Activated B cell treated with CpG ODN at 0.5 μM for 24 hours (primary cell): Measurements from ENCODE around the gene RBM10. TPM values are rescaled to one million over a fixed set of nuclear protein-coding genes. Genes with fewer than 3 reads are reported as not detected.
"Not testable (repeated sequence)": the region's sequence is repeated elsewhere in the genome, so short reads cannot be mapped to it uniquely, and the experiment has no call there.

Experiments
- ATAC-seq: fragments of 200-7000 bp; cut with Tn5 transposase; one replicate; pipeline ENCODE4 v1.10.0; 2021; ENCODE audit warnings: low read depth, mild to moderate bottlenecking, moderate library complexity
- CTCF ChIA-PET: fragments of 350-600 bp; sonication (Branson Sonifier 250); formaldehyde crosslinking; loops from one replicate; lab custom pipeline; 2021; ENCODE audit warnings: antibody characterized with exemption; lab: Charles Lee
- POLR2A ChIA-PET: fragments of 350-600 bp; sonication (Branson Sonifier 250); formaldehyde crosslinking; loops from one replicate; lab custom pipeline; 2021; ENCODE audit warnings: antibody characterized with exemption; lab: Charles Lee
- DNase-seq: peaks from one replicate; pipeline ENCODE4 v3.0.0; 2022
- H3K27ac Mint-ChIP-seq: one replicate; pipeline ENCODE4 v1.8.0; 2020; ENCODE audit warnings: mixed read lengths
- H3K27me3 Mint-ChIP-seq: one replicate; pipeline ENCODE4 v1.8.0; 2021; ENCODE audit warnings: mixed read lengths
- H3K36me3 Mint-ChIP-seq: one replicate; pipeline ENCODE4 v1.8.0; 2021; ENCODE audit warnings: low read depth, mixed read lengths
- H3K4me1 Mint-ChIP-seq: one replicate; pipeline ENCODE4 v1.8.0; 2021; ENCODE audit warnings: mixed read lengths
- H3K4me3 Mint-ChIP-seq: one replicate; pipeline ENCODE4 v1.8.0; 2020; ENCODE audit warnings: mild to moderate bottlenecking, mixed read lengths
- H3K9me3 Mint-ChIP-seq: one replicate; pipeline ENCODE4 v1.8.0; 2020; ENCODE audit warnings: mixed read lengths
- intact Hi-C: fragments of 100-400 bp; cut with micrococcal nuclease; formaldehyde crosslinking; loops from one replicate; pipeline ENCODE4 v1.15.1; 2024
- total RNA-seq: library from RNA; stranded (reverse); gene quantifications from 2 replicates; pipeline ENCODE4 v1.2.3, GENCODE V29; 2022
- TF ChIP-seq, protein P1 (sequence below): fragments of 200-600 bp; IDR thresholded peaks from one replicate; pipeline ENCODE4 v1.8.0; 2022; ENCODE audit warnings: antibody characterized with exemption, mild to moderate bottlenecking

Gene RBM10
- total RNA-seq, 1 donor from 2014 or later: 55.6 TPM

DNA sequence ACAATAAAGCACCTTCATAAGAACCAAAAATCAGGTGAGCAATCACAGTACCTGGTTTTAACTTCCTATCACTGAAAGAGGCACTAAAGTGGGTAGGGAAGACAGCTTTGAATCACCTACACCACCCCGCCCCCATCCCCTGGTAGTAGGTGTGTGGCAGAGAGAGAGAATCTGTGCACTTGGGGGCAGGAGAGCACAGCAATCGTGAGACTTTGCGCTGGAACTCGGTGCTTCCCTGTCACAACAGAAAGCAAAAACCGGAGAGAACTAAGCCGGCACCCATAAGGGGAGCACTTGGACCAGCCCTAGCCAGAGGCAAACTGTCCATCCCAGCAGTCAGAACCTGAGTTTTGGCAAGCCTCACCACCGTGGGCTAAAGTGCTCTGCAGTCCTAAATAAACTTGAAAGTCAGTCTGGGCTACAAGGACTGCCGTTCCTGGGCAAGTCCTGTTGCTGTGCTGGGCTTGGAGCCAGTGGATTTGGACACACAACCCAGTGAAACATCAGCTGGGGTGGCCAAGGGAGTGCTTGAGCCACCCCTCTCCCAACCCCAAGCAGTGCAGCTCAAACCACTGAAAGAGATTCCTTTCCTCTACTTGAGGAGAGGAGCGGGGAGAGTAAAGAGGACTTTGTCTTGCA is 32.6 kb upstream of the RBM10 start:
- Mint-ChIP-seq H3K36me3 (no peaks in the 10 kb centered on the region), H3K4me1 (no peaks in the 10 kb centered on the region), H3K27me3 (no peaks in the 10 kb centered on the region), H3K27ac (no peak overlapping the region), H3K4me3 (no peak overlapping the region), H3K9me3 (no peaks in the 10 kb centered on the region)
- intact Hi-C loops: no loop called here
- TF ChIP-seq, protein P1, sequence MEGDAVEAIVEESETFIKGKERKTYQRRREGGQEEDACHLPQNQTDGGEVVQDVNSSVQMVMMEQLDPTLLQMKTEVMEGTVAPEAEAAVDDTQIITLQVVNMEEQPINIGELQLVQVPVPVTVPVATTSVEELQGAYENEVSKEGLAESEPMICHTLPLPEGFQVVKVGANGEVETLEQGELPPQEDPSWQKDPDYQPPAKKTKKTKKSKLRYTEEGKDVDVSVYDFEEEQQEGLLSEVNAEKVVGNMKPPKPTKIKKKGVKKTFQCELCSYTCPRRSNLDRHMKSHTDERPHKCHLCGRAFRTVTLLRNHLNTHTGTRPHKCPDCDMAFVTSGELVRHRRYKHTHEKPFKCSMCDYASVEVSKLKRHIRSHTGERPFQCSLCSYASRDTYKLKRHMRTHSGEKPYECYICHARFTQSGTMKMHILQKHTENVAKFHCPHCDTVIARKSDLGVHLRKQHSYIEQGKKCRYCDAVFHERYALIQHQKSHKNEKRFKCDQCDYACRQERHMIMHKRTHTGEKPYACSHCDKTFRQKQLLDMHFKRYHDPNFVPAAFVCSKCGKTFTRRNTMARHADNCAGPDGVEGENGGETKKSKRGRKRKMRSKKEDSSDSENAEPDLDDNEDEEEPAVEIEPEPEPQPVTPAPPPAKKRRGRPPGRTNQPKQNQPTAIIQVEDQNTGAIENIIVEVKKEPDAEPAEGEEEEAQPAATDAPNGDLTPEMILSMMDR: no peak
- ChIA-PET POLR2A (no interaction called here), CTCF (no interaction called here)
- no peak for ATAC-seq
- DNase-seq: no peak

DNA sequence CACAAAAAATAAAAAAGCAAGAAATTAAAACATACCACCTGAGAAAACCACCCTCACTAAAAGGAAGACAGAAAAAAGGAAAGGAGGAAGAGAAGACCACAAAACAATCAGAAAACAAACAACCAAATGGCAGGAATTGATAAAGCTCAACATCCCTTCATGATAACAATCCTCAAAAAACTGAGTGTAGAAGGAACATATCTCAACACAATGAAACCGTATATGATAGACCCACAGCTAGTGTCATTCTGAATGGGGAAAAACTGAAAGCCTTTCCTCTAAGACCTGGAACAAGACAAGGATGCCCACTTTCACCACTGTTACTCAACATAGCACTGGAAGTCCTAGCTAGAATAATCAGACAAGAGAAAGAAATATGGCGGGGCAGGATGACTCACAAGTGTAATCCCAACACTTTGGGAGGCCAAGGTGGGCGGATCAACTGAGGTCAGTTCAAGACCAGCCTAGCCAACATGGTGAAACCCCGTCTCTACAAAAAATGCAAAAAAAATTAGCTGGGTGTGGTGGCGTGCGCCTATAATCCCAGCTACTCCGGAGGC is 28.4 kb upstream of the RBM10 start:
- CTCF ChIA-PET, ATAC-seq, POLR2A ChIA-PET: not testable (repeated sequence)

DNA sequence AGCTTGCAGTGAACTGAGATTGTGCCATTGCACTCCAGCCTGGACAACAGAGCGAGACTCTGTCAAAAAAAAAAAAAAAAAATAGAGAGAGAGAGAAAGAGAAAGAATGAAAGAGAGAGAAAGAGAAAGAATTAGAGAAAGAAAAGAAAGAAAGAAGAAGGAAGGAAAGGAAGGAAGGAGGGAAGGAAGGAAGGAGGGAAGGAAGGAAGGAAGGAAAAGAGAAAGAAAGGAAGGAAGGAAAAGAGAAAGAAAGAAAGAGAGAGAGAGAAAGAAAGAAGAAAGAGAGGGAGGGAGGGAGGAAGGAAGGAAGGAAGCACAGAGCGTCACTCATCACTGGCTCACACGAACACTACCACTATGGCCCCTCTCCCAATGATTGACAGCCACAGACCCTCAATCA is 20.6 kb upstream of the RBM10 start:
- H3K27ac Mint-ChIP-seq, H3K27me3 Mint-ChIP-seq, H3K4me3 Mint-ChIP-seq, H3K36me3 Mint-ChIP-seq, H3K4me1 Mint-ChIP-seq, H3K9me3 Mint-ChIP-seq, DNase-seq, ATAC-seq, CTCF ChIA-PET, intact Hi-C loops, POLR2A ChIA-PET: not testable (repeated sequence)

More for the DNA sequence above, 28.4 kb upstream of the RBM10 start:
- H3K27me3 Mint-ChIP-seq, intact Hi-C loops, H3K9me3 Mint-ChIP-seq, H3K4me1 Mint-ChIP-seq, H3K4me3 Mint-ChIP-seq, H3K27ac Mint-ChIP-seq, H3K36me3 Mint-ChIP-seq, DNase-seq: not testable (repeated sequence)

DNA sequence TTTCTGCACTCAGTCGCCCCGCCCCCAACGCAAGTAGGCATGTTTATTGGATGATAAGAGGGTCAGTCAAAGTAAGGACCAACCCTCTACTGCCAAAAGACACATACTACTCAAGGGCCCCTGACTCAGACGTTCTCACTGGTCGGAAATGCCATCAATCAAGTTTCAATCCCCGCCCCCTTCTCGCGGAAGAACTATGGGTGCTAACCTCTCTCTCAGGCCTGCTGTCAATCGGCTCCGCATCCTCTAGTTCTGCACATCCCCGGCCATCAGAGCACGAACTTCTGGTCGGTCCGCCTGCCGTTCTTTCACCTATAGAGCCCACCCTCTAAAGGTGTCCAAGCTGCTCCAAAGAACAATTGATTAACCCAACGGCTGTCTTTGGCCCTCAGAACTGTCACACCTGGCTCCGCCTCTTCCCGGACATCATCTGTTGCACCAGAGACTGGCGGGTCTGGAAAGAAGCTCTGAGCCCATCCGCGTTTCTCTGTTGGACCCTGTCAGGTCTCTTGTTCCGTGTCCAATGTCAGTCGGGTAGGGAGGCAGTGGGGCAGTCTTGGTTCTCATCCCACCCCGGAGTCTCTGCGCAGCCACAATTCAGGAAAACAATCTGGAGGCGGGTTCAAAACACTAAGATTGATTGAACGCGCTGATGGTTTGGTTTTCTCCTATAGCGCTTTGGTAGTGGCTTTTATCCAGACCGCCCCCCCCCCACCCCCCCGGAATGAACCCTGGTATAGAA is 15.7 kb upstream of the RBM10 start:
- TF ChIP-seq, protein P1: no peak
- no peaks in the 10 kb centered on the region for H3K4me1 Mint-ChIP-seq
- no peaks in the 10 kb centered on the region for H3K9me3 Mint-ChIP-seq
- peak overlapping the region; percentile 94 for H3K27ac Mint-ChIP-seq
- peaks cover 5% of the 10 kb centered on the region for H3K36me3 Mint-ChIP-seq
- H3K4me3 Mint-ChIP-seq: peak overlapping the region; percentile 97
- ChIA-PET CTCF (interaction anchor here (1.1 kb wide), 1 partner anchor 15 kb away, joined by 4 read pairs; the partner anchor contains the start of gene NDUFB11), POLR2A (interaction anchor here (0.5 to 3.6 kb wide), 5 partner anchors 14 to 88 kb away, joined by 3 to 30 read pairs (median 4); partner anchors contain the start of genes NDUFB11 and RBM10)
- intact Hi-C loops: loop anchor here (1.0 kb wide), 2 partner anchors 16 to 293 kb away; partner anchors contain the start of gene RBM10
- H3K27me3 Mint-ChIP-seq: no peaks in the 10 kb centered on the region
- ATAC-seq (peak; percentile 98), DNase-seq (peak; percentile 76)

DNA sequence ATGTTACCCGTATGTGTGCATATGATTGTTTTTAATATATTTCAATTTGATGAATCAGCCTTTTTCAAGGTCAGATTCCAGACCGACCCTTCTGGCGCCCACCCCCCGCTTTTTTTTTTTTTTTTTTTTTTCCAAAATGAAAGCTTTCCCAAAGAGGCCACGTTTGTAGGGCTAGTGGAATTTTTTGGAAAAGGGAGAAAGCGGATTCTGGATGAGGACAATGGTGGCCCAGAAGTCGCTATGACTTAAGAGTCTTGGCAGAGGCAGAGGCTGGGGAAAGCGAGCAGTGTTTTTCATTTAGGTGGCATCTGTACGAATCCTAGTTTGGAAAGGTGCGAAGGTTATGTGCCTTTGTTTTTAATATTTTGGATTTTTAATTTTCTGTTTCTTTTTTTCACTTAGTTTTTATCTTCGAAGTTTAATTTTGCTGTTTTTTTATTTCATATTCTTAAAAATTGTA is 15.1 kb upstream of the RBM10 start:
- Mint-ChIP-seq H3K36me3 (peaks cover 5% of the 10 kb centered on the region), H3K27ac (peak overlapping the region; percentile 24), H3K4me1 (no peaks in the 10 kb centered on the region), H3K27me3 (no peaks in the 10 kb centered on the region), H3K9me3 (no peaks in the 10 kb centered on the region), H3K4me3 (peak overlapping the region; percentile 97)
- TF ChIP-seq, protein P1: no peak
- POLR2A ChIA-PET: interaction anchor here (0.5 to 3.6 kb wide), 6 partner anchors 13 to 88 kb away, joined by 3 to 30 read pairs (median 4); partner anchors contain the start of genes NDUFB11 and RBM10
- ATAC-seq (no peak), DNase-seq (no peak)
- CTCF ChIA-PET: interaction anchor here (1.1 kb wide), 1 partner anchor 15 kb away, joined by 4 read pairs; the partner anchor contains the start of gene NDUFB11
- intact Hi-C loops: loop anchor here (1.0 kb wide), 2 partner anchors 15 to 294 kb away; partner anchors contain the start of gene RBM10
